HCT116 (cell line): ENCODE data around the gene SYNGR3.

Experiments used
- CBX3 ChIP-seq: IDR thresholded peaks from 2 replicates; pipeline ENCODE4 v1.6.1; 2012; ENCODE audit warnings: low read depth
- EZH2 ChIP-seq: fragments of 200-600 bp; sonication (generic); IDR thresholded peaks from 2 replicates; pipeline ENCODE4 v1.6.1; 2017; ENCODE audit warnings: antibody characterized with exemption, mixed run types
- EZH2phosphoT487 ChIP-seq: fragments of 200-600 bp; IDR thresholded peaks from 2 replicates; pipeline ENCODE4 v1.6.1; 2018; ENCODE audit warnings: antibody characterized with exemption, borderline replicate concordance
- JUND ChIP-seq: IDR thresholded peaks from 2 replicates; pipeline ENCODE4 v1.6.1; 2012
- POLR2AphosphoS5 ChIP-seq: IDR thresholded peaks from 2 replicates; pipeline ENCODE4 v1.6.1; 2011; ENCODE audit warnings: mild to moderate bottlenecking, low read depth, low read length, moderate library complexity
- SRF ChIP-seq: IDR thresholded peaks from 2 replicates; pipeline ENCODE4 v1.6.1; 2012; ENCODE audit warnings: low read depth
- TF ChIP-seq, protein P1 (sequence below), 3 experiments: fragments of 200-600 bp in 1 of 3; sonication (generic) in 1 of 3; IDR thresholded peaks in 2 of 3; conservative IDR thresholded peaks in 1 of 3; 2 replicates each; pipeline ENCODE4 v1.5.1; 2012 to 2017; ENCODE audit warnings: low read depth in 2 of 3, low read length in 2 of 3, antibody characterized with exemption in 1 of 3, borderline replicate concordance in 1 of 3, control low read depth in 1 of 3, mild to moderate bottlenecking in 1 of 3, mixed read lengths in 1 of 3, mixed run types in 1 of 3, moderate library complexity in 1 of 3; ENCODE audit not compliant: insufficient read depth in 1 of 3
- TF ChIP-seq, protein P2 (sequence below): IDR thresholded peaks from 2 replicates; pipeline ENCODE4 v1.6.1; 2012; ENCODE audit warnings: low read depth

DNA sequence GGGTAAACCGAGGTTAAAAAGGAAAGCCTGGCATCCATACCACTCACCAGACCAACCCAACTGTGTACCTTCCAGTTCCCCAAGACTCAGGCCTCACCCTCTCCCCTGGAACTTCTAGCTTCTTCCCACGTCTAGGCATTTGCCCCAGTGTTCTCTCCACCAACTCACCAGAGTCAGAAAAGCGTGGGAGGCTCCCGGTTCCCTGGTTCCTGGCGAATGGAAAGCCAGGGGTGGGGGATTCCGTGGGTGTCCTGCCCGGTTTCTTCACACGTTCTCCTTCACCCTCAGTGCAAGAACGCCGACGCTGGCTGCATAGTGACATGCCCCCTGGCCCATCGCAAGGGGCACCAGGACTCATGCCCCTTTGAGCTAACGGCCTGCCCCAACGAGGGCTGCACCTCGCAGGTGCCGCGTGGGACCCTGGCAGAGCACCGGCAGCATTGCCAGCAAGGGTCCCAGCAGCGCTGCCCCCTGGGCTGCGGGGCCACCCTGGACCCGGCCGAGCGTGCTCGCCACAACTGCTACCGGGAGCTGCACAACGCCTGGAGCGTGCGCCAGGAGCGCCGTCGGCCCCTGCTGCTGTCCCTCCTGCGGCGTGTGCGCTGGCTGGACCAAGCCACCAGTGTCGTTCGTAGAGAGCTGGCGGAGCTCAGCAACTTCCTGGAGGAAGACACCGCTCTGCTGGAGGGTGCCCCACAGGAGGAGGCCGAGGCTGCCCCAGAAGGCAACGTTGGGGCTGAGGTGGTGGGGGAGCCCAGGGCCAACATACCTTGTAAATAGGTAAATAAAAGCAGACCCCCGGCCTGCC, 21.4 kb upstream of the SYNGR3 start:
- TF ChIP-seq SRF = no peak
- TF ChIP-seq, protein P1, sequence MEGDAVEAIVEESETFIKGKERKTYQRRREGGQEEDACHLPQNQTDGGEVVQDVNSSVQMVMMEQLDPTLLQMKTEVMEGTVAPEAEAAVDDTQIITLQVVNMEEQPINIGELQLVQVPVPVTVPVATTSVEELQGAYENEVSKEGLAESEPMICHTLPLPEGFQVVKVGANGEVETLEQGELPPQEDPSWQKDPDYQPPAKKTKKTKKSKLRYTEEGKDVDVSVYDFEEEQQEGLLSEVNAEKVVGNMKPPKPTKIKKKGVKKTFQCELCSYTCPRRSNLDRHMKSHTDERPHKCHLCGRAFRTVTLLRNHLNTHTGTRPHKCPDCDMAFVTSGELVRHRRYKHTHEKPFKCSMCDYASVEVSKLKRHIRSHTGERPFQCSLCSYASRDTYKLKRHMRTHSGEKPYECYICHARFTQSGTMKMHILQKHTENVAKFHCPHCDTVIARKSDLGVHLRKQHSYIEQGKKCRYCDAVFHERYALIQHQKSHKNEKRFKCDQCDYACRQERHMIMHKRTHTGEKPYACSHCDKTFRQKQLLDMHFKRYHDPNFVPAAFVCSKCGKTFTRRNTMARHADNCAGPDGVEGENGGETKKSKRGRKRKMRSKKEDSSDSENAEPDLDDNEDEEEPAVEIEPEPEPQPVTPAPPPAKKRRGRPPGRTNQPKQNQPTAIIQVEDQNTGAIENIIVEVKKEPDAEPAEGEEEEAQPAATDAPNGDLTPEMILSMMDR (IDR thresholded peaks at IDR 0.05 in 2 of 3, conservative IDR thresholded peaks at IDR 0.05 in 1 of 3; ENCODE audit: borderline replicate concordance in 1 of 3, insufficient read depth in 1 of 3, low read depth in 2 of 3, low read length in 2 of 3) = no peak
- TF ChIP-seq JUND = no peak
- TF ChIP-seq, protein P2, sequence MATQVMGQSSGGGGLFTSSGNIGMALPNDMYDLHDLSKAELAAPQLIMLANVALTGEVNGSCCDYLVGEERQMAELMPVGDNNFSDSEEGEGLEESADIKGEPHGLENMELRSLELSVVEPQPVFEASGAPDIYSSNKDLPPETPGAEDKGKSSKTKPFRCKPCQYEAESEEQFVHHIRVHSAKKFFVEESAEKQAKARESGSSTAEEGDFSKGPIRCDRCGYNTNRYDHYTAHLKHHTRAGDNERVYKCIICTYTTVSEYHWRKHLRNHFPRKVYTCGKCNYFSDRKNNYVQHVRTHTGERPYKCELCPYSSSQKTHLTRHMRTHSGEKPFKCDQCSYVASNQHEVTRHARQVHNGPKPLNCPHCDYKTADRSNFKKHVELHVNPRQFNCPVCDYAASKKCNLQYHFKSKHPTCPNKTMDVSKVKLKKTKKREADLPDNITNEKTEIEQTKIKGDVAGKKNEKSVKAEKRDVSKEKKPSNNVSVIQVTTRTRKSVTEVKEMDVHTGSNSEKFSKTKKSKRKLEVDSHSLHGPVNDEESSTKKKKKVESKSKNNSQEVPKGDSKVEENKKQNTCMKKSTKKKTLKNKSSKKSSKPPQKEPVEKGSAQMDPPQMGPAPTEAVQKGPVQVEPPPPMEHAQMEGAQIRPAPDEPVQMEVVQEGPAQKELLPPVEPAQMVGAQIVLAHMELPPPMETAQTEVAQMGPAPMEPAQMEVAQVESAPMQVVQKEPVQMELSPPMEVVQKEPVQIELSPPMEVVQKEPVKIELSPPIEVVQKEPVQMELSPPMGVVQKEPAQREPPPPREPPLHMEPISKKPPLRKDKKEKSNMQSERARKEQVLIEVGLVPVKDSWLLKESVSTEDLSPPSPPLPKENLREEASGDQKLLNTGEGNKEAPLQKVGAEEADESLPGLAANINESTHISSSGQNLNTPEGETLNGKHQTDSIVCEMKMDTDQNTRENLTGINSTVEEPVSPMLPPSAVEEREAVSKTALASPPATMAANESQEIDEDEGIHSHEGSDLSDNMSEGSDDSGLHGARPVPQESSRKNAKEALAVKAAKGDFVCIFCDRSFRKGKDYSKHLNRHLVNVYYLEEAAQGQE = no peak
- TF ChIP-seq EZH2phosphoT487 = no peak
- no peak for TF ChIP-seq EZH2
- no peak for TF ChIP-seq CBX3
- no peak for TF ChIP-seq POLR2AphosphoS5
